HepG2 (cell line): ENCODE data around the gene FAM118A. TPM values are rescaled to one million over a fixed set of nuclear protein-coding genes. Genes with fewer than 3 reads are reported as not detected.

Experiments
- CSRNP1 ChIP-seq: sonication (generic); formaldehyde crosslinking; IDR thresholded peaks from 2 replicates; pipeline ENCODE4 v1.8.1; 2023; ENCODE audit warnings: mild to moderate bottlenecking, missing genetic modification reagents
- DMAP1 ChIP-seq: IDR thresholded peaks from 2 replicates; pipeline ENCODE4 v1.6.1; 2016
- DRAP1 ChIP-seq: IDR thresholded peaks from 2 replicates; pipeline ENCODE4 v1.6.1; 2016; ENCODE audit warnings: missing genetic modification reagents, missing compliant biosample characterization
- ELF1 ChIP-seq: sonication (generic); formaldehyde crosslinking; IDR thresholded peaks from 2 replicates; pipeline ENCODE4 v1.4.0; 2020; ENCODE audit warnings: missing genetic modification reagents
- GTF3A ChIP-seq: sonication (generic); formaldehyde crosslinking; conservative IDR thresholded peaks from 2 replicates; pipeline ENCODE4 v1.4.0; 2020; ENCODE audit warnings: mild to moderate bottlenecking, missing genetic modification reagents
- HNRNPH1 ChIP-seq: fragments of 200-400 bp; formaldehyde crosslinking; optimal IDR thresholded peaks from 2 replicates; pipeline ENCODE3; 2017; ENCODE audit warnings: mild to moderate bottlenecking, low read depth, low read length
- HOXD1 ChIP-seq: sonication (generic); formaldehyde crosslinking; IDR thresholded peaks from 2 replicates; pipeline ENCODE4 v1.5.0; 2020; ENCODE audit warnings: missing genetic modification reagents
- JUNB ChIP-seq: sonication (generic); formaldehyde crosslinking; IDR thresholded peaks from 2 replicates; pipeline ENCODE4 v1.8.0; 2022; ENCODE audit warnings: missing genetic modification reagents, mild to moderate bottlenecking, borderline replicate concordance
- JUND ChIP-seq: sonication (generic); formaldehyde crosslinking; IDR thresholded peaks from 2 replicates; pipeline ENCODE4 v1.8.0; 2022; ENCODE audit warnings: mild to moderate bottlenecking, missing genetic modification reagents
- MLXIP ChIP-seq: sonication (generic); formaldehyde crosslinking; IDR thresholded peaks from 2 replicates; pipeline ENCODE4 v1.9.0; 2021; ENCODE audit warnings: missing genetic modification reagents, borderline replicate concordance
- NR2F2 ChIP-seq: IDR thresholded peaks from 2 replicates; pipeline ENCODE4 v1.6.1; 2012; ENCODE audit warnings: low read depth, inconsistent platforms, borderline replicate concordance
- POLR2AphosphoS2 ChIP-seq: IDR thresholded peaks from 2 replicates; pipeline ENCODE4 v1.6.1; 2011; ENCODE audit warnings: low read depth, low read length, improper control_type of control experiment
- PRDM4 ChIP-seq: sonication (generic); formaldehyde crosslinking; IDR thresholded peaks from 2 replicates; pipeline ENCODE4 v1.9.0; 2021; ENCODE audit warnings: missing genetic modification reagents, borderline replicate concordance
- ZBTB3 ChIP-seq: sonication (generic); formaldehyde crosslinking; IDR thresholded peaks from 2 replicates; pipeline ENCODE4 v1.4.0; 2020; ENCODE audit warnings: low read depth, mild to moderate bottlenecking, moderate library complexity, missing genetic modification reagents, borderline replicate concordance
- ZGPAT ChIP-seq: IDR thresholded peaks from 2 replicates; pipeline ENCODE4 v1.6.1; 2016; ENCODE audit warnings: mild to moderate bottlenecking
- ZNF10 ChIP-seq: sonication (generic); formaldehyde crosslinking; IDR thresholded peaks from 2 replicates; pipeline ENCODE4 v1.4.0; 2020; ENCODE audit warnings: mild to moderate bottlenecking, low read depth, missing genetic modification reagents, borderline replicate concordance
- ZNF207 ChIP-seq: fragments of 450-650 bp; IDR thresholded peaks from 2 replicates; pipeline ENCODE4 v1.6.1; 2016; ENCODE audit warnings: antibody characterized with exemption, borderline replicate concordance
- ZNF224 ChIP-seq: sonication (generic); formaldehyde crosslinking; IDR thresholded peaks from 2 replicates; pipeline ENCODE4 v1.5.0; 2020; ENCODE audit warnings: mild to moderate bottlenecking, missing genetic modification reagents
- ZNF230 ChIP-seq: sonication (generic); formaldehyde crosslinking; IDR thresholded peaks from 2 replicates; pipeline ENCODE4 v1.4.0; 2020; ENCODE audit warnings: mild to moderate bottlenecking, missing genetic modification reagents
- ZNF260 ChIP-seq: sonication (generic); formaldehyde crosslinking; IDR thresholded peaks from 2 replicates; pipeline ENCODE4 v1.4.0; 2020; ENCODE audit warnings: missing genetic modification reagents, low read depth, mild to moderate bottlenecking, borderline replicate concordance
- ZNF570 ChIP-seq: sonication (generic); formaldehyde crosslinking; IDR thresholded peaks from 2 replicates; pipeline ENCODE4 v1.4.0; 2020; ENCODE audit warnings: mild to moderate bottlenecking, missing genetic modification reagents, borderline replicate concordance
- ZNF713 ChIP-seq: sonication (generic); formaldehyde crosslinking; IDR thresholded peaks from 2 replicates; pipeline ENCODE4 v1.4.0; 2020; ENCODE audit warnings: mild to moderate bottlenecking, missing genetic modification reagents
- polyA plus RNA-seq, 8 experiments: library from polyadenylated mRNA; depleted of rRNA in 3 of 8; stranded (reverse) in 7 of 8; unstranded in 1 of 8; fragments of >200 nt; fragmentation: Illumina TruSeq in 4 of 8; extraction: Trizol in 4 of 8; gene quantifications; 2 replicates each; pipeline versions ENCODE4 v1.2.1 to v1.2.3, GENCODE V29; 2011 to 2016; ENCODE audit warnings: low read depth in 4 of 8, missing spikeins in 1 of 8, mixed read lengths in 1 of 8; ENCODE audit not compliant: insufficient read depth in 1 of 8
- total RNA-seq, 5 experiments: library from RNA; depleted of rRNA; stranded (reverse); fragments of >200 nt; fragmentation: Illumina TruSeq; extraction: Trizol; gene quantifications; 2 replicates each; pipeline ENCODE4 v1.2.3, GENCODE V29; 2016; ENCODE audit warnings: low read depth in 1 of 5

FAM118A gene
- total and polyA plus RNA-seq, 2 of the 13 experiments (the other 11 are each of a cell fraction or from before 2014, with no cell fraction given), result 36.7 to 48.2 TPM

- TF ChIP-seq MLXIP (CRISPR knock-in tag) (no peak), PRDM4 (CRISPR knock-in tag) (no peak), ZNF230 (CRISPR knock-in tag) (no peak), ZGPAT (CRISPR knock-in tag) (no peak), ZNF570 (CRISPR knock-in tag) (no peak), DRAP1 (CRISPR knock-in tag) (no peak), ZNF207 (no peak), JUND (CRISPR knock-in tag) (no peak), ZBTB3 (CRISPR knock-in tag) (no peak), CSRNP1 (CRISPR knock-in tag) (peak; percentile 70; the same call in 1 of the 2 replicates), HNRNPH1 (no peak), JUNB (no peak), ZNF713 (CRISPR knock-in tag) (no peak), ZNF260 (no peak), POLR2AphosphoS2 (no peak), ELF1 (CRISPR knock-in tag) (no peak), DMAP1 (CRISPR knock-in tag) (peak; percentile 60; the same call in 1 of the 2 replicates), ZNF224 (no peak), GTF3A (CRISPR knock-in tag) (no peak), HOXD1 (CRISPR knock-in tag) (no peak), ZNF10 (CRISPR knock-in tag) (no peak), NR2F2 (no peak)
Measured at GRCh38 chr22:45286854-45287551, 22.7 kb upstream of the FAM118A start (continued).
